ENCODE measurements around the gene NDUFAF8.

NDUFAF8 gene

DNA sequence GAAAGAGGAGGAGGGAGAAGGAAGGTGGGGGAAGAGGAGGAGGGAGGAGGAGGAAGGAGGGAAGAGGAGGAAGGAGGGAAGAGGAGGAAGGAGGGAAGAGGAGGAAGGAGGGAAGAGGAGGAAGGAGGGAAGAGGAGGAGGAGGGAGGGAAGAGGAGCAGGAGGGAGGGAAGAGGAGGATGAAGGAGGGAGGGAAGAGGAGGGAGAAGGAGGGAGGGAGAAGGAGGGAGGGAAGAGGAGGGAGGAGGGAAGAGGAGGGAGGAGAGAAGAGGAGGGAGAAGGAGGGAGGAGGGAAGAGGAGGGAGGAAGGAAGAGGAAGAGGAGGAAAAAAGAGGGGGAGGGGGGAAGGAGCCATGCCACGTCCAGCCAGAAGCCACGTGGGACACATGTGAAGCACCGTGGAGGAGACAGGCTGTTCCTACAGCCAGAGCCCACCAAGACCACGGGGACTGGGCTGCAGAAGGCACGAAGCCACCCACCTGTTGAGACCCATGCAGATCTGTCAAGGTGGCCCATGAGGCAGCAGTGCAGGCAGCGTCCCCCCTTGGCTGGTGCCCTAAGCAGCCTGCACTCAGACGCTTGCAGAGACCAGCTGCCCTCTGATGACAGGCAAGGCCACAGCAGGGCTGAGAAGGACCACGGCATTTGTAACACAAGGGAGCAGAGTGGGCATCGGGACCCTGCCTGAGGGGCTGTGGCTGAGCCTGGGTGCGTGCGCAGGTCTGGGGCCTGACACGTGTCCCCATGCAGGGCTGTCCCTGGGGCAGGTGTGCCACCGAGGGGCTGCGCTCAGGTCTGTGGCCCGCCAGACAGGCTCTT, 10.3 kb downstream of the NDUFAF8 start:
- Mint-ChIP-seq H3K27me3 (no peaks in the 10 kb centered on the region), H3K9me3 (no peaks in the 10 kb centered on the region), H3K4me1 (peaks cover 11% of the 10 kb centered on the region), H3K27ac (ENCODE audit: low read depth) (no peak overlapping the region), H3K36me3 (ENCODE audit: insufficient read depth) (peaks cover 17% of the 10 kb centered on the region), H3K4me3 (no peak overlapping the region)
- ATAC-seq (replicated peaks; ENCODE audit: extremely low read depth, poor library complexity, severe bottlenecking) (no peak), DNase-seq (ENCODE audit: low spot score in 2 of 2) (no peak)

DNA sequence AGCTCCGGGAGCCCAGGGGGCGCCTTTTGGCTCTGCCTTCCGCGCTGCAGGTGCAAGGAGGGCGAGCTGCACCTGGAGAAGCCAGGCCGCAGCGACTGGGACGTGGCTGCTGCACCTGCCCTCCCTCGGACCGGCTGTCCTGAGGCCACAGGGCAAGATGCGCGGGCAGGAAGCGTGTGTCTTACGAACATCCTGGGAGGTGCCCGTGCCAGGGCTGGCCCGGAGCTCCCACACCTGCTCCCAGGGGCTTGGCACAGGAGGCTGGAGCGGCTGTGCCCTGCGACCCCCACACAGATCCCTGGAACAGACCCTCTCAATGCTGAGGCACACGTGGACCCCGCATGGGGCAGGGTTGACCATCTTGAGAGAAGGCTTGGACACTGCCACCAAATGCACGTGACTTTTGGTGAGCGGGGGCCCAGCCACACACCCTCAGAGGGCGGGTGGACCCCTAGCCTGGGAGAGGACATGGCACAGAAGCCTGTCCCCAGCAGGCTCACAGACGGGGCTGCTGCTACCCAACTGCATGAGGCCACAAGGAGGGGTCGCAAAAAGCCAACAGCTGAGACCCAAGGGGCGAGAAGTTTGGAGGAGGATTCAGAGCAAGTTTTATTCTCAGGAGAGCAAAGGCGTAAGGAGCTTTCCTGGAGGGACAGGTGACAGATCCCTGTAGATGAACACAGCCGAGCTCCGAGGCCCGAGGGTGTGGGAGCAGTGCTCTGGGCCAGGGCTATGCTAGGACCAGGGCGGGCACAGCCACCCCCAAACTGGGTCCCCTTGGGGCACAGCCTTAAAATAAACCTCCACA, 11.4 kb downstream of the NDUFAF8 start:
- Mint-ChIP-seq H3K36me3 (ENCODE audit: insufficient read depth) (peaks cover 16% of the 10 kb centered on the region), H3K9me3 (no peaks in the 10 kb centered on the region), H3K27me3 (no peaks in the 10 kb centered on the region), H3K4me3 (no peak overlapping the region), H3K4me1 (peaks cover 11% of the 10 kb centered on the region), H3K27ac (ENCODE audit: low read depth) (no peak overlapping the region)
- ATAC-seq (replicated peaks; ENCODE audit: extremely low read depth, poor library complexity, severe bottlenecking) (no peak), DNase-seq (ENCODE audit: low spot score in 2 of 2) (no peak)

DNA sequence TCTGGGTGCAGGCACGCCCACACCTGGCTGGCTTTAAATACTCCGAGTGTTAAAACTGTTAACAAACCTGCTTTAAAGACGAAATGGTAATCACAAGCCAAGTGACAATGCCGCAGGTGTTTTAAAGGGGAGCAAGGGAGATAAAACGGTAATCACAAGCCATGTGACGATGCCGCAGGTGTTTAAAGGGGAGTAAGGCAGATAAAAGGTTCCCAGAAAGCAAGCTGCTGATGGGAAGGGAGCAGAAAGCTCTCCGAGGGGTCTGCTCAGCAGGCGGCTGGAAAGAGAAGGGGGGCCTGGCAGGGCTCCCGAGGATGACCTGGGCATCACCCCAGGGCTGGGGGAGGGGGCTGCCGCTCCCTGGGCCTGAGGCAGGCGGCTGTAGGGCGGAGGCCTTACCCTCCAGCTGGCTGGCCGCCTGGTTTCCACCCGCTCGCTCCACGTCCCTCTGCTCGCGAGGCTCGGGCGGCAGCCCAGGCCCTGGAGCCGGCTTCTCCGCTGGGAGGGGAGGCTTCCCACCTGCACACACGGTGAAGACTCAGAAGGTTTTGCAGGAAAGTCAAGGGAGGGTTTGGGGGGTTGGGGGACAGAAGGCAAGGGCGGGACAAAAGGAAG, 12.1 kb downstream of the NDUFAF8 start:
- peaks cover 11% of the 10 kb centered on the region for H3K4me1 Mint-ChIP-seq
- H3K27me3 Mint-ChIP-seq = no peaks in the 10 kb centered on the region
- no peaks in the 10 kb centered on the region for H3K9me3 Mint-ChIP-seq

DNA sequence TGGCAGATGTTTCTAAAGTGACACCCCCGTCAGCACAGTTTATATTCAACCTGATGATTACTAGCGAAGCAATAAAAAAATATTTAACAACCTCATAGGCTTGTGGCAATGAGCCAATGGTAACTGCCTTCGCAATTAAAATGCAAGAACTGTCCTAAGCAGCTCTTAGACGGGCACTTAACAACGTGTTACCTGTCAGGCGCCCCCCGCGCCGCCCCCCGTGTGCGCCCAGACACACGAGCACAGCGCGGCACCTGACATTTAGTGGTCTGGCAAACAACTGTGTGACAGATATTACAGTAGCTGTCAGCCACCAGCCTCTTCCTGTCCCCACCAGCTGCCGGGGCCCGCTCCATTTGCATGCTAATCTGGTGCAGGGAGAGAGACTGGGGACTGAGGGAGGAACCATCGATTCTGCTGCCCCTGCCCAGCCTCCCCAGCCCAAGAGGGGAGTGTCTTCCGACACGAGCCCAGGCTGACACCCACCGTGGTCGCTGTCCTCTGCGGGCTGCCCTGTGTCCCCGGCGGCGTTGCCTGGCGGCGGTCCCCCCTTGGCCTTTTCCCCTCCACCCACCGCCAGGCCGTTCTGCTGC, 12.7 kb downstream of the NDUFAF8 start:
- Mint-ChIP-seq H3K9me3 (no peaks in the 10 kb centered on the region), H3K27ac (ENCODE audit: low read depth) (no peak overlapping the region), H3K4me3 (no peak overlapping the region), H3K4me1 (peaks cover 11% of the 10 kb centered on the region), H3K36me3 (ENCODE audit: insufficient read depth) (peaks cover 16% of the 10 kb centered on the region), H3K27me3 (no peaks in the 10 kb centered on the region)
- no peak for DNase-seq (ENCODE audit: low spot score in 2 of 2)
- ATAC-seq (replicated peaks; ENCODE audit: extremely low read depth, poor library complexity, severe bottlenecking) = peak; percentile 69

More for the DNA sequence above, 12.1 kb downstream of the NDUFAF8 start:
- DNase-seq (ENCODE audit: low spot score in 2 of 2) (no peak), ATAC-seq (replicated peaks; ENCODE audit: extremely low read depth, poor library complexity, severe bottlenecking) (peak; percentile 15)
- Mint-ChIP-seq H3K36me3 (ENCODE audit: insufficient read depth) (peaks cover 16% of the 10 kb centered on the region), H3K27ac (ENCODE audit: low read depth) (no peak overlapping the region), H3K4me3 (no peak overlapping the region)

DNA sequence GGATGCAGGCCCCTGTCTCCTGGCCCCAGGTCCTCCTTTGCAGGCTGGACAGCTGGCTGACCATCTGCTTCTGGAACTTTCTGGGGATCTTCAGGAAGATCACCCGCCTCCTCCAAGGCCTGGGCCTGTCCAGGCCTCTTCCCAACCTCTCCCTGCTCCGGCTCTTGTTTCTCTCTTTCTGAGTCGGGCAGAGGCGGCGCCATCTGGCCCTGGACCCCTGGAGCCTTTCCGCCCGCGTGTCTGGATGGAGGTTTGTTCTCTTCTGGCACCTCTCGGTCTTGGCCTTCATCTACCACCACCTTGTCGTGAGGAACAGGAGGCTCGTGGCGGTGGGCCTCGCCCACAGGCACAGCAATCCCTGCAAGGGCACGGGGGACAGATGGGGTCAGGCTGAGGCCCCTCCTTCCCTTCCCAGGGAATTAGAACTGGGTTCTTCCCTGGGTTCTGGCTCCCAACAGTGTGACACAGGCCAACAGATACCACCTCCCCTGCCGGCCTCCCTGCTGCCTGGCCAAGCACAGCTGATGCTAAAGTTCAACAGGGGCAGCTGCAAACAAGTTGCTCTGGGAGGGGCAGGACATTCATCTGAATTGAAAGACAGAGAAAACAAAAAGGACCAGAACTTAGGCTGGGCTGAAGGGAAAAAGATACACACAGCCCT, 13.3 kb downstream of the NDUFAF8 start:
- Mint-ChIP-seq H3K36me3 (ENCODE audit: insufficient read depth) (peaks cover 13% of the 10 kb centered on the region), H3K4me1 (peaks cover 11% of the 10 kb centered on the region), H3K4me3 (no peak overlapping the region), H3K27ac (ENCODE audit: low read depth) (peak overlapping the region; percentile 76), H3K27me3 (no peaks in the 10 kb centered on the region), H3K9me3 (no peaks in the 10 kb centered on the region)
- no peak for ATAC-seq (replicated peaks; ENCODE audit: extremely low read depth, poor library complexity, severe bottlenecking)
- no peak for DNase-seq (ENCODE audit: low spot score in 2 of 2)

DNA sequence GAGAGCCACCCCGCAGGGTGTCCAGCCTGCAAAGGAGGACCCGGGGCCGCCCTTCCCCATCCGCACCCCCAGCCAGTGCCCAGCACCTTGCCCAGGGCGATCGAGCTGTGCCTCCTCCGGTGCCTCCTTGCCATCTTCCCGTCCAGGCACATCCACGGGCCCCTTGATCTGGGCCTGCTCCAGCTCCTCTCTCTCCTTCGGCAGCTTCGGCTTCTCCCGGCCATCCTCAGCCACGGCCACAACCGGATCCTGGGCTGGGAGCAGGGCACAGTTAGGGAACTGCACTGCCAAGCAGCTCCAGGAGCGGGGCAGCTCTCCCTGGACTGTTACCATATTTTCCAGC, 13.8 kb downstream of the NDUFAF8 start:
- Mint-ChIP-seq H3K4me1 (peaks cover 11% of the 10 kb centered on the region), H3K36me3 (ENCODE audit: insufficient read depth) (peaks cover 15% of the 10 kb centered on the region), H3K4me3 (no peak overlapping the region), H3K27ac (ENCODE audit: low read depth) (peak overlapping the region; percentile 35), H3K9me3 (no peaks in the 10 kb centered on the region), H3K27me3 (no peaks in the 10 kb centered on the region)
- ATAC-seq (replicated peaks; ENCODE audit: extremely low read depth, poor library complexity, severe bottlenecking) (no peak), DNase-seq (ENCODE audit: low spot score in 2 of 2) (no peak)

DNA sequence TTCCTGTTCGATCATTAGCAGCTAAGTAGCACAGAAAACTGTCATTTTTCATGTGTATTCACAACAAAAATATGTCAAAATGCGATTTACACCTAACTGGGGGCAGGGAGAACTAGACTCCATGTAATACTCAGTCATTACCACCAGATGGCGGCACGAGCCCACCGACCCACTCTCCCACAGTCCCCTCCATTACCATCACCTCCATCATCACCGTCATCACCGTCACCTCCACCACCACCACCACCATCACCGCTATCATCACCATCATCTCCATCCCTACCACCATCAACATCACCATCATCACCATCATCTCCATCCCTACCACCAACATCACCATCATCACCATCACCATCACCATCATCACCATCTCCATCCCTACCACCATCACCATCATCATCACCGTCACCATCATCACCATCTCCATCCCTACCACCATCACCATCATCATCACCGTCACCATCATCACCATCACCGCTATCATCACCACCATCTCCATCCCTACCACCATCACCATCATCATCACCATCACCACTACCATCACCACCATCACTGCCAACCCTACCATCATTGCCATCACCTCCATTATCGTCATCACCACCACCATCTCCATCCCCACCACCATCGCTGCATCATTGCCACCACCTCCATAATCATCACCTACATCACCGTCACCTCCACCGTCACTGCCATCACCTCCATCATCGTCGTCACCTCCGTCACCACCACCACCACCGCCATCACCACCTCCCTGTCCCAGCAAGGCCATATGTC, 14.4 kb downstream of the NDUFAF8 start:
- H3K4me3 Mint-ChIP-seq = no peak overlapping the region
- H3K27me3 Mint-ChIP-seq = no peaks in the 10 kb centered on the region
- H3K4me1 Mint-ChIP-seq = peaks cover 11% of the 10 kb centered on the region
- H3K36me3 Mint-ChIP-seq (ENCODE audit: insufficient read depth) = peaks cover 12% of the 10 kb centered on the region
- H3K9me3 Mint-ChIP-seq = no peaks in the 10 kb centered on the region
- peak; percentile 29 for ATAC-seq (replicated peaks; ENCODE audit: extremely low read depth, poor library complexity, severe bottlenecking)
- DNase-seq (ENCODE audit: low spot score in 2 of 2) = peak; percentile 40 to 54
- H3K27ac Mint-ChIP-seq (ENCODE audit: low read depth) = peak overlapping the region; percentile 35

DNA sequence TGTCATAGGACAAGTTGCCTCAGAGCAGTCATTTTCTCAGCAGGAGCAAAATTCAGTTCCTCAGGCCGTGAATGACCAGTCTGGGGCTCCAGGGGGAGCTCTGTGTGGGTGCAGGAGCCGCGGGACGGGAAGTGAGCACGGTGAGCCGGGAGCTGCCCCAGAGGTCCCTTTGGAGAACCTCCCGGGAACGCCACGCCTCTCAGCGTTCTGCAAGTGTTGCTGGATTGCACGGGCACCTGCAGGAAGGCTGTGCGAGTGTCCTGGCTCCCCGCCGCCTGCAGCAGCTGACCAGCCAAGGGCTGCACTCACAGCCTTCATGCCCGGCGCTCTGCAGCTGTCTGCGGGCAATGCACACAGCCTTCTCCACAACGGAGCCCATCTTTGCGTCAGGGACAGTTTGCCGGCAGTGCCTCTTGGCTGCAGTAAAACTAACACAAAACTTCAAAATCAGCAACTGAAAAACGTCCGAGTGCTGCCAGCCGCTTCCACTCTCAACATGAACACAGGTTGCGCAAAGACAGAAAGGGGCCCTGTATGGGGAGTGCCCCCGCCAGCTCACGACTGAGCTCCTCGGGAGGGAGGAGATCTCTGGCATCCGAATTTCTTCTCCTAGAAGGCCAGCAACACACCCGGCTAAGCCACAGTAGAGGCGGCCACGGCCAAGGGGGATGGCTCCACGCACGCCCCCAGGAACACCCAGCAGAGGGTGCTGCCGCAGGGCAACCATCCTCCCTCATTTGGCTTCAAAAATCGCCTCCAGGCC, 16.0 kb downstream of the NDUFAF8 start:
- no peak for ATAC-seq (replicated peaks; ENCODE audit: extremely low read depth, poor library complexity, severe bottlenecking)
- Mint-ChIP-seq H3K4me1 (peaks cover 11% of the 10 kb centered on the region), H3K27ac (ENCODE audit: low read depth) (no peak overlapping the region)

DNA sequence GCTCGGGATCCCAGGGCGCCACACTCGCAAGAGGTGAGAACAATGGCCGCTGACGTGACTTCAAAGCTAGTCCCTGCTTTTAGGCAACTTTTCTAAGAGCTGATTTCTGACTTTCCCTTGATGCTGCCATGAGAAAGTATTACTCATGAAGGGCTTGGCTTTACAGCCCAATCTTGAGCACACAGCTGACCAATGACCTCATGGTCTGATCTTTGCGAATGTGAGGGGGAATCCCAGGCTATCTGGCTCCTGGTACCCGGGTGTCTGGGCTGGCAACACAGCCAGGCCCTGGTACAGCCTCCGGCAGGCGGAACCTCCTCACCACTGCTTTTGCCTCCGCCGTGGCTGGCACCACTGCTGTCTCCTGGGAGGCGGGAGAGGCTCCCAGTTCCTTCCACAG, 17.5 kb downstream of the NDUFAF8 start:
- DNase-seq (ENCODE audit: low spot score in 2 of 2) (no peak), ATAC-seq (replicated peaks; ENCODE audit: extremely low read depth, poor library complexity, severe bottlenecking) (no peak)
- Mint-ChIP-seq H3K4me1 (peaks cover 11% of the 10 kb centered on the region), H3K27me3 (no peaks in the 10 kb centered on the region), H3K9me3 (no peaks in the 10 kb centered on the region), H3K4me3 (no peak overlapping the region), H3K27ac (ENCODE audit: low read depth) (no peak overlapping the region), H3K36me3 (ENCODE audit: insufficient read depth) (peaks cover 15% of the 10 kb centered on the region)

More for the DNA sequence above, 16.0 kb downstream of the NDUFAF8 start:
- Mint-ChIP-seq H3K9me3 (no peaks in the 10 kb centered on the region), H3K4me3 (no peak overlapping the region), H3K27me3 (no peaks in the 10 kb centered on the region), H3K36me3 (ENCODE audit: insufficient read depth) (peaks cover 10% of the 10 kb centered on the region)
- DNase-seq (ENCODE audit: low spot score in 2 of 2) = no peak

DNA sequence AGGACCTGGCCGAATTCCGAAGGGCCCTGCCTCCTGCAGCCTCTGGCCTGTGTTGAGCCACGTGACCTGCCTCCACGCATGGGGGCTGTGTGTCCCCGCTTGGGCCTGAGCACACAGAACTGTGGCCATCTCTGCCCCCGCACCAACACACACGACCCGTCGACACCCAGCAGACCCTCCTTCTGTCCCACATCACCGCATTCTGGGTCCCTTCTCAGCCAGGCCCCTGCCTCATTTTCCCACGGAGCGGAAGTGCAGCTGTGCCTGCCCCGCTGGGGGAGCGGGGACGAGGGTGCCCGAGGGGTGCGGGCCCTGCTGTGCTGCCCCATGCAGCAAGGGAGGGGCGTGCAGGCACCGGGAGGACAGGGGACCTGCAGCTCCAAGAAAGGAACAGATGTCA, 18.4 kb downstream of the NDUFAF8 start:
- Mint-ChIP-seq H3K4me3 (no peak overlapping the region), H3K9me3 (no peaks in the 10 kb centered on the region), H3K27me3 (no peaks in the 10 kb centered on the region), H3K4me1 (peaks cover 11% of the 10 kb centered on the region), H3K27ac (ENCODE audit: low read depth) (peak overlapping the region; percentile 76), H3K36me3 (ENCODE audit: insufficient read depth) (peaks cover 18% of the 10 kb centered on the region)
- no peak for ATAC-seq (replicated peaks; ENCODE audit: extremely low read depth, poor library complexity, severe bottlenecking)
- no peak for DNase-seq (ENCODE audit: low spot score in 2 of 2)

DNA sequence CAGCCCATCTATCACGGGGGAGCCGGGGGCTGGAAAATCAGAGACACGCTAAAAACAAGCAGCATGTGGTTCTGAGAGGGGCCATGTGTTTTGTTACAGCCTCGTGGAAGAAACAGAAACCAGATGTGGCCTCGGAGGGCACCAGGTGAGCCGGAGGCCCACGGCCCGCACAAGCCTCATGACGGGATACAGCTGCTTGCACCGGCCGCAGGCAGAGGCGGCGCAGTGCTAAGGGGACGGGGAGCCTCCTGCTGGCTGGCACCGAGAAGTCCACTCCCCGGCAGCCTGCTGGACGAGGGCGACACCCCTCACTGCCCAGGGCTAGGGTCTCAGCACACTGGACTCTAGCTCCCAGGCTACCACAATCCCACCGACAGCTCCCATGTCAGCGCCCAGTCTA, 19.2 kb downstream of the NDUFAF8 start:
- Mint-ChIP-seq H3K4me3 (no peak overlapping the region), H3K27me3 (no peaks in the 10 kb centered on the region), H3K27ac (ENCODE audit: low read depth) (no peak overlapping the region), H3K9me3 (no peaks in the 10 kb centered on the region), H3K36me3 (ENCODE audit: insufficient read depth) (peaks cover 16% of the 10 kb centered on the region), H3K4me1 (peaks cover 7% of the 10 kb centered on the region)
- ATAC-seq (replicated peaks; ENCODE audit: extremely low read depth, poor library complexity, severe bottlenecking) = no peak
- DNase-seq (ENCODE audit: low spot score in 2 of 2) = no peak
